Activated T-helper 2 cell treated with anti-CD3 and anti-CD28 coated beads, Interferon-gamma antibody, Interleukin-2, Interleukin-4, amounts not matched to agents 10 μg/mL and 5 μg/mL and 100 μg/mL, durations not matched to agents 14 hours and 24 hours and 36 hours (primary cell): ENCODE measurements around the gene APBA2. TPM values are rescaled to one million over a fixed set of nuclear protein-coding genes. Genes with fewer than 3 reads are reported as not detected.
"Not testable (repeated sequence)": the region's sequence is repeated elsewhere in the genome, so short reads cannot be mapped to it uniquely, and the experiment has no call there.

ENCODE experiments used
- DNase-seq: peaks from one replicate; pipeline ENCODE4 v3.0.0; 2021; ENCODE audit warnings: low spot score
- H3K27ac Mint-ChIP-seq: one replicate; pipeline ENCODE4 v1.8.0; 2021; ENCODE audit warnings: mixed read lengths
- H3K27me3 Mint-ChIP-seq: one replicate; pipeline ENCODE4 v1.8.0; 2021; ENCODE audit warnings: low read depth, mixed read lengths
- H3K36me3 Mint-ChIP-seq: one replicate; pipeline ENCODE4 v1.8.0; 2021; ENCODE audit warnings: low read depth, mixed read lengths
- H3K4me1 Mint-ChIP-seq: one replicate; pipeline ENCODE4 v1.8.0; 2021; ENCODE audit warnings: low read depth, mixed read lengths
- H3K4me3 Mint-ChIP-seq: one replicate; pipeline ENCODE4 v1.8.0; 2021; ENCODE audit warnings: low read depth, mild to moderate bottlenecking, moderate library complexity, mixed read lengths
- H3K9me3 Mint-ChIP-seq: one replicate; pipeline ENCODE4 v1.8.0; 2021; ENCODE audit warnings: mixed read lengths
- intact Hi-C: fragments of 100-400 bp; cut with micrococcal nuclease; formaldehyde crosslinking; loops from one replicate; pipeline ENCODE4 v1.15.1; 2023
- total RNA-seq: library from RNA; stranded (reverse); gene quantifications from 2 replicates; pipeline ENCODE4 v1.2.3, GENCODE V29; 2022

The APBA2 gene
- total RNA-seq, 1 donor from 2014 or later, result 1.2 TPM

- Mint-ChIP-seq H3K36me3 (no peaks in the 10 kb centered on the region), H3K27ac (no peak overlapping the region), H3K27me3 (peaks cover 37% of the 10 kb centered on the region), H3K4me1 (no peaks in the 10 kb centered on the region), H3K9me3 (no peaks in the 10 kb centered on the region), H3K4me3 (no peak overlapping the region)
- DNase-seq, result no peak
- intact Hi-C loops, result loop anchor here (10.0 kb wide), 1 partner anchor 90 kb away; no protein-coding TSS in a partner anchor
These were observed 1.4 kb upstream of the APBA2 start for GRCh38 chr15:28884151-28884940.

- H3K9me3 Mint-ChIP-seq, result no peaks in the 10 kb centered on the region
- H3K27me3 Mint-ChIP-seq, result peaks cover 41% of the 10 kb centered on the region
- no peak for DNase-seq
- intact Hi-C loops, result loop anchor here (10.0 kb wide), 1 partner anchor 90 kb away; no protein-coding TSS in a partner anchor
- peaks cover 7% of the 10 kb centered on the region for H3K4me1 Mint-ChIP-seq
- H3K4me3 Mint-ChIP-seq, result peak overlapping the region; percentile 26
- no peak overlapping the region for H3K27ac Mint-ChIP-seq
- no peaks in the 10 kb centered on the region for H3K36me3 Mint-ChIP-seq
These were observed 595 bp upstream of the APBA2 start for GRCh38 chr15:28885128-28885629.

DNA sequence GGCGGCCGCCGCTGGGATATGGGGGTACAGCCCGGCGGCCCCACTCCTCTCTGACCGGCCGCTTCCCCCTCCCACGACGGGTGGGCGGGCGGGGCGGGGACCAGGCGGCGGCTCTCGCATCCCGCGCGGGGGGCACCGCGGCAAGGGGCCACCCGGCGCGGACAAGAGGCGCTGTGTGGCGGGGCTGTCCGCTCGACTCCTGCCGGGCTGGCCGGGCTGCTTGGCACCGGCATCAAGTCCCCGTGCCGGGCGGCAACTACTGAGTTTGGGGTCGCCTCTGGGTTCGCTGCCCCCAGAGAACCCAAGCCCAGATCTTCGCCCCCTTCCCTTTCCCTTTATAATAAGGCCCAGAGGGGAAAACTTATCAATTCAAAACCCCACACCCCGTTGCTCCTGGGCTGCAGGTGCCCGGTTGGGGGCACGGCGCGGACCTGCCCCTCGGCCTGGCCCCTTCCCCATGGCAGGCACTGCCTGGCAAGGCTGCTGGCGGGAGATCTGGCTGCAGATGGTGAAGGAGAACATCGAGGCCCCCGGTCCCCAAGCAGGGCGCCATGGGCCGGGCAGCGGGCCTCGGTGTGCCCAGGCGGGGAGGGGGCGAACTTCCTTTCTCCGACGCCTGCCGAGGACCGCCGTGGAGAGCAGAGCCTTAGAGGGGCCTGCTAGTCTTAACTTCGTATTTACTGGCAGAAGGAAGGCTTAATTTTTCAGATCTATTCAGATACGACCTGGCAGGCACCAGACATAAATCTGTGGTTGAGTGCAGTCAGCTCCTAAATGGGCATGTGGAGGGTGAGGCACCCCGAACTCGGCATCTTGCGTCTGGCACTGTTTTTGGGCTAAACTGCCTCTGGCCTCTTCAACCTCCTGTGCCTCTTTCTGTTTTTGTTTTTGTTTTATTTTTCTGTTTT lies 911 bp downstream of the APBA2 start:
- Mint-ChIP-seq H3K4me1 (peaks cover 21% of the 10 kb centered on the region), H3K27ac (no peak overlapping the region), H3K9me3 (no peaks in the 10 kb centered on the region), H3K4me3 (peak overlapping the region; percentile 56), H3K36me3 (no peaks in the 10 kb centered on the region), H3K27me3 (peaks cover 41% of the 10 kb centered on the region)
- intact Hi-C loops, result loop anchor here (10.0 kb wide), 1 partner anchor 88 kb away; no protein-coding TSS in a partner anchor
- no peak for DNase-seq

GRCh38 chr15:28887339-28888174 lies 1.8 kb downstream of the APBA2 start:
- Mint-ChIP-seq H3K27ac (no peak overlapping the region), H3K4me3 (peak overlapping the region; percentile 56), H3K27me3 (peaks cover 39% of the 10 kb centered on the region), H3K36me3 (no peaks in the 10 kb centered on the region), H3K9me3 (no peaks in the 10 kb centered on the region), H3K4me1 (peaks cover 21% of the 10 kb centered on the region)
- DNase-seq, result no peak
- intact Hi-C loops, result loop anchor here (10.0 kb wide), 1 partner anchor 87 kb away; no protein-coding TSS in a partner anchor

DNA sequence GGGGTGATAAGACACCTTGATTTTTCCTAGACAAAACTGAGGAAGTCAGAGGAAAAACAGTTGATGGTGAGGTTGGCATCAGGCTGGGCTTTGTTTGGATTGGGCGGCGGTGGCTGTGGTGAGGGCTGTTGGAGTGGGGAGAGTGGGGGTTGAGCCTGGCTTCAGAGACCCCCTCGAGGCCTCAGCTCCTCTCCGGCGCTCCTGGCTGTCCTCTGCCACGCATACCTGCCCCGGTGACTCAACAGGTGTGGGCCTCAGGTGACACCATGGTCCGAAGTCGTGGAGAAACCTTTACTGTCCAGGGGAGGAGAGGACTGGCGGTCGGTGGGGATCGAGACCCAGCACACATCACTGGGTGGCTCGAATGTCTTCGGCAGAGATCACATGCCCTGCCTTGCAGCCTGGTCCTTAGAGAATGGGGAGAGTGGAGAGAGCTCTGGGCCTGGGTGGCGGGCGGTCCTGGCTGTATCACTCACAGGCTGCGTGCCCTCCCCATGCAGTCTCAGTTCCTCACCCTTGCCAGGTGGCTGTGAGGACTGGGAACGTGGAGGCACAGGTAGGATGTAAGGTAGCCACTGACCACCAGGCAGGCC lies 2.6 kb downstream of the APBA2 start:
- Mint-ChIP-seq H3K9me3 (no peaks in the 10 kb centered on the region), H3K27ac (no peak overlapping the region), H3K36me3 (no peaks in the 10 kb centered on the region), H3K4me3 (no peak overlapping the region), H3K4me1 (peaks cover 21% of the 10 kb centered on the region), H3K27me3 (peaks cover 36% of the 10 kb centered on the region)
- intact Hi-C loops, result loop anchor here (10.0 kb wide), 1 partner anchor 86 kb away; no protein-coding TSS in a partner anchor
- DNase-seq, result no peak

- H3K9me3 Mint-ChIP-seq, result no peaks in the 10 kb centered on the region
- no peak overlapping the region for H3K27ac Mint-ChIP-seq
- peaks cover 21% of the 10 kb centered on the region for H3K4me1 Mint-ChIP-seq
- intact Hi-C loops, result loop anchor here (10.0 kb wide), 1 partner anchor 86 kb away; no protein-coding TSS in a partner anchor
- H3K4me3 Mint-ChIP-seq, result no peak overlapping the region
- no peaks in the 10 kb centered on the region for H3K36me3 Mint-ChIP-seq
- H3K27me3 Mint-ChIP-seq, result peaks cover 34% of the 10 kb centered on the region
- DNase-seq, result no peak
These were observed 3.1 kb downstream of the APBA2 start for GRCh38 chr15:28888900-28889299.

- no peak for DNase-seq
- H3K36me3 Mint-ChIP-seq, result no peaks in the 10 kb centered on the region
- H3K27me3 Mint-ChIP-seq, result peaks cover 32% of the 10 kb centered on the region
- H3K9me3 Mint-ChIP-seq, result no peaks in the 10 kb centered on the region
- H3K4me1 Mint-ChIP-seq, result peaks cover 21% of the 10 kb centered on the region
- intact Hi-C loops, result loop anchor here (10.0 kb wide), 1 partner anchor 85 kb away; no protein-coding TSS in a partner anchor
- no peak overlapping the region for H3K27ac Mint-ChIP-seq
- no peak overlapping the region for H3K4me3 Mint-ChIP-seq
These were observed 3.6 kb downstream of the APBA2 start for GRCh38 chr15:28889346-28889745.

GRCh38 chr15:28889871-28890270 lies 4.1 kb downstream of the APBA2 start:
- not testable (repeated sequence) for H3K27ac Mint-ChIP-seq
- intact Hi-C loops, result loop anchor here (10.0 kb wide), 1 partner anchor 85 kb away; no protein-coding TSS in a partner anchor

GRCh38 chr15:28890291-28890690 lies 4.5 kb downstream of the APBA2 start:
- not testable (repeated sequence) for H3K4me3 Mint-ChIP-seq
- H3K27me3 Mint-ChIP-seq, result peaks cover 27% of the 10 kb centered on the region

More at GRCh38 chr15:28889871-28890270, 4.1 kb downstream of the APBA2 start:
- H3K27me3 Mint-ChIP-seq, result peaks cover 30% of the 10 kb centered on the region
- not testable (repeated sequence) for DNase-seq, H3K36me3 Mint-ChIP-seq, H3K4me3 Mint-ChIP-seq, H3K9me3 Mint-ChIP-seq
- peaks cover 21% of the 10 kb centered on the region for H3K4me1 Mint-ChIP-seq

DNA sequence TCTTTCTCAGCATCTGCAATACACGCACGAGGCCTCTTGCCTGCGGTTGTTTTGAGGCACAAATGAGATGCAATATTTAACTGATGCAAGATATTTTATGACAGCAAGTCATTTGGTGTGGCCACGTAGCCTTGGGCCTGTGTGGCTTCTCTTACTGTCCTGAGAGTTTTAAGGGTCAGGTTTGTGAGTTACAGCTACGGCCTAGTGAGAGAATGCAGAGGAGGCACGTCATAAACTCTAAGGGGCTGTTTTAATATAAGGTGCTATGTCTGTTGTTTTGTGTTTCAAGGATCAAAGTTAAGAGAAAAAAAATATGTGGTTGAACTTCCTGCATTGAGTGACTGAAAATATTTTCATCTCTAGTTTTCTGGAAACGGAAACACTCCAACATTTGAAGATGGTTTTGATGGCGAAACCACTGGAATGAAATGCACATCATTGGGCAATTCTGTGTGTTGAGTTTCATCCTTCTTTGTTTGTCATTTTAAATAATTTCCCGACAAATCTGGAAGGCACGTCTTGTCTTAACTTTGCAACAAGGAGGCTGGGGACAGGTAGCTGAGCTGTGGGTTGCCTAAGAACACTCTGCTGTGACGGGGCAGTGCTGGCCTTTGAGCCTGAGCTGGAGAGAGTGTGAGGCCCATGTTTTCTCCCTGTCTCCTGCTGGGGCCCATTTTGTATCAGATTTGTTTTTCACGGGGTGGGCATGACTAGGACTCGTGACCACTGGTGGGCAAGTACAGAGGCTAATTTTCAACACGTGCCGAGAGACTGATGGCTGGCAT lies 5.1 kb downstream of the APBA2 start:
- peaks cover 27% of the 10 kb centered on the region for H3K27me3 Mint-ChIP-seq
- intact Hi-C loops, result no loop called here
- no peak for DNase-seq
- H3K4me1 Mint-ChIP-seq, result peaks cover 21% of the 10 kb centered on the region
- H3K9me3 Mint-ChIP-seq, result no peaks in the 10 kb centered on the region
- no peak overlapping the region for H3K4me3 Mint-ChIP-seq
- peak overlapping the region; percentile 6 for H3K27ac Mint-ChIP-seq
- no peaks in the 10 kb centered on the region for H3K36me3 Mint-ChIP-seq

More at GRCh38 chr15:28890291-28890690, 4.5 kb downstream of the APBA2 start:
- H3K4me1 Mint-ChIP-seq, result peaks cover 21% of the 10 kb centered on the region
- intact Hi-C loops, H3K36me3 Mint-ChIP-seq, H3K9me3 Mint-ChIP-seq, DNase-seq, H3K27ac Mint-ChIP-seq: not testable (repeated sequence)

- Mint-ChIP-seq H3K27ac (no peak overlapping the region), H3K36me3 (no peaks in the 10 kb centered on the region), H3K9me3 (no peaks in the 10 kb centered on the region), H3K4me3 (no peak overlapping the region), H3K27me3 (peaks cover 27% of the 10 kb centered on the region), H3K4me1 (peaks cover 21% of the 10 kb centered on the region)
- intact Hi-C loops, result no loop called here
- no peak for DNase-seq
These were observed 5.8 kb downstream of the APBA2 start for GRCh38 chr15:28891588-28891987.
